HCT116 (cell line): ENCODE measurements around the gene MBP. TPM values are rescaled to one million over a fixed set of nuclear protein-coding genes. Genes with fewer than 3 reads are reported as not detected.

ENCODE experiments used
- ATAC-seq: fragments of 200-7000 bp; cut with Tn5 transposase; 2 replicates; pipeline ENCODE4 v1.9.1; 2020; ENCODE audit warnings: mild to moderate bottlenecking, moderate library complexity
- BruUV-seq: library from RNA; stranded (reverse); fragments of 400-500 nt; replicated peaks from 2 replicates; lab custom pipeline; 2021; lab: Mats Ljungman, UMichigan
- CTCF ChIA-PET: fragments of 300-600 bp; sonication (Branson Sonifier 250); formaldehyde crosslinking; loops from one replicate; lab custom pipeline; 2021; ENCODE audit warnings: antibody characterized with exemption; lab: Charles Lee
- POLR2A ChIA-PET: fragments of 300-600, 350-600 bp; sonication (Branson Sonifier 250); formaldehyde crosslinking; loops from one replicate; lab custom pipeline; 2021; ENCODE audit warnings: antibody characterized with exemption; lab: Charles Lee
- RAD21 ChIA-PET, 2 experiments: fragments of 300-600 bp; sonication (Branson Sonifier 250); formaldehyde crosslinking; loops; one replicate each; lab custom pipeline; 2023; ENCODE audit warnings: low total read pairs in 2 of 2; ENCODE audit not compliant: uncharacterized antibody in 2 of 2, unreplicated experiment in 2 of 2, low non-redundant PET in 1 of 2; lab: Charles Lee
- DNase-seq: peaks from one replicate; pipeline ENCODE4 v3.0.0-alpha.2; 2010; ENCODE audit warnings: low read depth, low spot score
- H2AFZ ChIP-seq: fragments of 200-600 bp; shearing (Covaris generic), sonication (generic); 2 replicates; pipeline ENCODE4 v1.6.1; 2017; ENCODE audit warnings: low read depth, mixed run types, mixed read lengths, antibody characterized with exemption, low read length; ENCODE audit not compliant: poor library complexity, severe bottlenecking
- H3K27ac ChIP-seq: 2 replicates; pipeline ENCODE4 v1.5.1; 2012; ENCODE audit warnings: low read depth, low read length
- H3K27me3 ChIP-seq: fragments of 200-600 bp; sonication (generic); 2 replicates; pipeline ENCODE4 v1.6.1; 2016; ENCODE audit warnings: mixed run types, low read length, mixed read lengths; ENCODE audit not compliant: insufficient read depth
- H3K36me3 ChIP-seq, 2 experiments: fragments of 200-500 bp in 1 of 2; fragments of 200-600 bp in 1 of 2; sonication (Bioruptor generic) in 1 of 2; sonication (generic) in 1 of 2; 2 replicates each; pipeline versions ENCODE4 v1.5.1 to v1.6.1; 2014 to 2016; ENCODE audit warnings: low read length in 2 of 2, inconsistent platforms in 1 of 2, mixed read lengths in 1 of 2, mixed run types in 1 of 2; ENCODE audit not compliant: insufficient read depth in 2 of 2, control insufficient read depth in 1 of 2
- H3K4me1 ChIP-seq, 2 experiments: fragments of 200-600 bp in 1 of 2; sonication (generic) in 1 of 2; 2 replicates each; pipeline versions ENCODE4 v1.5.1 to v1.6.1; 2012 to 2017; ENCODE audit warnings: low read length in 2 of 2, inconsistent platforms in 1 of 2, mild to moderate bottlenecking in 1 of 2, mixed read lengths in 1 of 2, mixed run types in 1 of 2, moderate library complexity in 1 of 2; ENCODE audit not compliant: insufficient read depth in 2 of 2, control insufficient read depth in 1 of 2
- H3K4me2 ChIP-seq: fragments of 200-600 bp; sonication (generic); 2 replicates; pipeline ENCODE4 v1.6.1; 2017; ENCODE audit warnings: mixed run types, low read length, mixed read lengths
- H3K4me3 ChIP-seq, 2 experiments: fragments of 200-600 bp in 1 of 2; sonication (generic) in 1 of 2; replicated peaks in 1 of 2; 2 replicates each; pipeline ENCODE4 v1.5.1; 2011 to 2016; ENCODE audit warnings: low read length in 2 of 2, control low read depth in 1 of 2, low read depth in 1 of 2, mild to moderate bottlenecking in 1 of 2, mixed read lengths in 1 of 2, mixed run types in 1 of 2
- H3K79me2 ChIP-seq: fragments of 200-600 bp; sonication (generic); 2 replicates; pipeline ENCODE4 v1.6.1; 2017; ENCODE audit warnings: mild to moderate bottlenecking, mixed run types, low read length, moderate library complexity, mixed read lengths; ENCODE audit not compliant: insufficient read depth
- H3K9ac ChIP-seq: fragments of 200-600 bp; sonication (generic); 2 replicates; pipeline ENCODE4 v1.6.1; 2016; ENCODE audit warnings: low read length, mixed read lengths
- H3K9me2 ChIP-seq: fragments of 200-600 bp; sonication (generic), shearing (Covaris generic); 2 replicates; pipeline ENCODE4 v1.6.1; 2017; ENCODE audit warnings: mixed run types, mild to moderate bottlenecking, moderate library complexity; ENCODE audit not compliant: insufficient read depth
- H3K9me3 ChIP-seq, 2 experiments: fragments of 200-500 bp in 1 of 2; fragments of 200-600 bp in 1 of 2; sonication (Bioruptor generic) in 1 of 2; sonication (generic) in 1 of 2; 2 replicates each; pipeline ENCODE4 v1.6.1; 2014 to 2017; ENCODE audit warnings: low read length in 2 of 2, mixed read lengths in 2 of 2, inconsistent platforms in 1 of 2, low read depth in 1 of 2, mild to moderate bottlenecking in 1 of 2, mixed run types in 1 of 2, moderate library complexity in 1 of 2; ENCODE audit not compliant: control insufficient read depth in 1 of 2, insufficient read depth in 1 of 2
- H4K20me1 ChIP-seq: fragments of 200-600 bp; sonication (generic), shearing (Covaris generic); 2 replicates; pipeline ENCODE4 v1.6.1; 2017; ENCODE audit warnings: mixed run types, mild to moderate bottlenecking, moderate library complexity; ENCODE audit not compliant: insufficient read depth
- CBX3 ChIP-seq: IDR thresholded peaks from 2 replicates; pipeline ENCODE4 v1.6.1; 2012; ENCODE audit warnings: low read depth
- POLR2A ChIP-seq: IDR thresholded peaks from 2 replicates; pipeline ENCODE4 v1.7.0; 2011; ENCODE audit warnings: borderline replicate concordance; ENCODE audit not compliant: insufficient read depth, insufficient read length; ENCODE audit errors: extremely low read depth
- SP1 ChIP-seq: IDR thresholded peaks from 2 replicates; pipeline ENCODE4 v1.6.1; 2012; ENCODE audit warnings: low read depth
- YY1 ChIP-seq: IDR thresholded peaks from 2 replicates; pipeline ENCODE4 v1.6.1; 2011; ENCODE audit warnings: low read length, low read depth, moderate library complexity, mild to moderate bottlenecking; ENCODE audit not compliant: insufficient replicate concordance; ENCODE audit errors: extremely low read depth
- ZNF274 ChIP-seq: fragments of 200-500 bp; sonication (Bioruptor generic); IDR thresholded peaks from 2 replicates; pipeline ENCODE4 v1.6.1; 2014; ENCODE audit warnings: mild to moderate bottlenecking, low read depth, low read length, inconsistent platforms
- intact Hi-C: fragments of 100-400 bp; cut with micrococcal nuclease; formaldehyde crosslinking; loops from 2 replicates; pipeline ENCODE4 v1.10.0; 2022
- total RNA-seq: library from RNA; stranded (reverse); gene quantifications from one replicate; pipeline ENCODE4 v1.2.1, GENCODE V29; 2021; ENCODE audit not compliant: unreplicated experiment

The MBP gene
- total RNA-seq, 1 experiment from 2014 or later = 34.9 TPM

GRCh38 chr18:76952747-76953146, 179.8 kb downstream of the MBP start:
- CTCF ChIA-PET = no interaction called here
- no peaks in the 10 kb centered on the region for H3K4me1 ChIP-seq
- H3K4me2 ChIP-seq = no peak overlapping the region
- H4K20me1 ChIP-seq = no peaks in the 10 kb centered on the region; the same call in 1 of the 2 replicates
- H3K79me2 ChIP-seq = no peaks in the 10 kb centered on the region
- no TSS peak for BruUV-seq
- no peaks in the 10 kb centered on the region for H3K9me2 ChIP-seq
- no peaks in the 10 kb centered on the region for H3K9me3 ChIP-seq
- DNase-seq (no peak), ATAC-seq (no peak)
- TF ChIP-seq CBX3 = no peak
- no peak for TF ChIP-seq SP1
- TF ChIP-seq POLR2A = no peak
- TF ChIP-seq YY1 = no peak
- POLR2A ChIA-PET = no interaction called here
- peaks cover 0 to 9% of the 10 kb centered on the region in 2 experiments; a peak in 1 of 4 replicates for H3K36me3 ChIP-seq
- H3K27me3 ChIP-seq = no peaks in the 10 kb centered on the region
- H2AFZ ChIP-seq = no peak overlapping the region
- H3K27ac ChIP-seq = no peak overlapping the region
- no peak overlapping the region for H3K9ac ChIP-seq
- H3K4me3 ChIP-seq = no peak overlapping the region
- intact Hi-C loops = no loop called here
- RAD21 ChIA-PET = no interaction called here

- Histone ChIP-seq H4K20me1 (no peaks in the 10 kb centered on the region; the same call in 1 of the 2 replicates), H3K27me3 (no peaks in the 10 kb centered on the region), H3K9ac (no peak overlapping the region), H3K79me2 (no peaks in the 10 kb centered on the region), H3K4me1 (no peaks in the 10 kb centered on the region), H3K4me2 (no peak overlapping the region), H3K36me3 (peaks cover 0 to 9% of the 10 kb centered on the region in 2 experiments; a peak in 1 of 4 replicates), H3K9me3 (no peaks in the 10 kb centered on the region), H3K27ac (no peak overlapping the region), H3K4me3 (no peak overlapping the region), H3K9me2 (no peaks in the 10 kb centered on the region), H2AFZ (no peak overlapping the region)
- no peak for DNase-seq
- no peak for ATAC-seq
- no TSS peak for BruUV-seq
- ChIA-PET RAD21 (no interaction called here), POLR2A (no interaction called here), CTCF (no interaction called here)
- no peak for TF ChIP-seq ZNF274
- intact Hi-C loops = no loop called here
Observed at GRCh38 chr18:76951456-76952247, 180.9 kb downstream of the MBP start.
